22Rv1 (cell line): Measurements from ENCODE around the gene GID4.

Source experiments
- CTCF ChIP-seq: fragments of 450-650 bp; IDR thresholded peaks from 2 replicates; pipeline ENCODE4 v1.5.1; 2017; ENCODE audit warnings: mild to moderate bottlenecking
- ZFX ChIP-seq: fragments of 450-650 bp; IDR thresholded peaks from 2 replicates; pipeline ENCODE4 v1.6.1; 2017; ENCODE audit warnings: antibody characterized with exemption, borderline replicate concordance

- TF ChIP-seq CTCF (no peak), ZFX (no peak)
These were observed 37.0 kb upstream of the GID4 start for GRCh38 chr17:18002171-18002570.
